Common myeloid progenitor, CD34-positive (primary cell): ENCODE data around the gene TENM4.
"Not testable (repeated sequence)": the region's sequence is repeated elsewhere in the genome, so short reads cannot be mapped to it uniquely, and the experiment has no call there.

ENCODE experiments used
- CTCF ChIA-PET: fragments of 350-600 bp; sonication (Branson Sonifier 250); formaldehyde crosslinking; loops from one replicate; lab custom pipeline; 2021; ENCODE audit warnings: antibody characterized with exemption; lab: Charles Lee
- POLR2A ChIA-PET: fragments of 350-600 bp; sonication (Branson Sonifier 250); formaldehyde crosslinking; loops from one replicate; lab custom pipeline; 2021; ENCODE audit warnings: antibody characterized with exemption; lab: Charles Lee
- DNase-seq, 3 donors: peaks; one replicate each; pipeline versions ENCODE4 v3.0.0 to v3.0.0-alpha.2; 2013
- H3K27ac ChIP-seq, 2 experiments: 1 replicate in 1 of 2; 2 replicates in 1 of 2; pipeline ENCODE4 v1.7.0; 2013; ENCODE audit warnings: inconsistent platforms in 2 of 2, low read length in 2 of 2, mild to moderate bottlenecking in 2 of 2, low read depth in 1 of 2, moderate library complexity in 1 of 2; ENCODE audit not compliant: severe bottlenecking in 2 of 2, insufficient read depth in 1 of 2, poor library complexity in 1 of 2
- H3K27me3 ChIP-seq, 5 experiments: replicated peaks in 2 of 5; 1 replicate in 3 of 5; 2 replicates in 2 of 5; pipeline versions ENCODE4 v1.6.1 to v1.7.0; 2013; ENCODE audit warnings: low read length in 4 of 5, mild to moderate bottlenecking in 2 of 5, moderate library complexity in 2 of 5, inconsistent platforms in 1 of 5; ENCODE audit not compliant: insufficient read depth in 5 of 5, control insufficient read depth in 4 of 5
- H3K36me3 ChIP-seq, 4 experiments: 1 replicate in 2 of 4; 2 replicates in 2 of 4; pipeline versions ENCODE4 v1.6.1 to v1.7.0; 2013; ENCODE audit warnings: low read length in 3 of 4, control low read depth in 1 of 4, mild to moderate bottlenecking in 1 of 4; ENCODE audit not compliant: control insufficient read depth in 4 of 4, insufficient read depth in 4 of 4
- H3K4me1 ChIP-seq, 4 experiments: 1 replicate in 3 of 4; 2 replicates in 1 of 4; pipeline versions ENCODE4 v1.6.1 to v1.7.1; 2013; ENCODE audit warnings: low read length in 3 of 4, mild to moderate bottlenecking in 3 of 4, control low read depth in 1 of 4, inconsistent platforms in 1 of 4, moderate library complexity in 1 of 4; ENCODE audit not compliant: control insufficient read depth in 4 of 4, insufficient read depth in 4 of 4; ENCODE audit errors: control extremely low read depth in 1 of 4
- H3K4me3 ChIP-seq, 7 experiments: 1 replicate in 4 of 7; 2 replicates in 3 of 7; pipeline versions ENCODE4 v1.5.1 to v1.7.0; 2013; ENCODE audit warnings: mild to moderate bottlenecking in 7 of 7, low read length in 6 of 7, moderate library complexity in 6 of 7, inconsistent platforms in 2 of 7, low read depth in 2 of 7, control low read depth in 1 of 7; ENCODE audit not compliant: insufficient read depth in 4 of 7, control insufficient read depth in 1 of 7; ENCODE audit errors: extremely low read depth in 1 of 7
- H3K9me3 ChIP-seq, 5 experiments: 1 replicate in 4 of 5; 2 replicates in 1 of 5; pipeline versions ENCODE4 v1.6.1 to v1.7.1; 2013; ENCODE audit warnings: low read length in 4 of 5, mild to moderate bottlenecking in 2 of 5, inconsistent platforms in 1 of 5, low read depth in 1 of 5, moderate library complexity in 1 of 5; ENCODE audit not compliant: control insufficient read depth in 4 of 5, insufficient read depth in 2 of 5; ENCODE audit errors: control extremely low read depth in 1 of 5
- WGBS: methylation state at CpG from one replicate; pipeline ENCODE4 v1.1.5; 2013; ENCODE audit not compliant: insufficient coverage; 5-methylcytosine and 5-hydroxymethylcytosine counted together

The TENM4 gene

DNA sequence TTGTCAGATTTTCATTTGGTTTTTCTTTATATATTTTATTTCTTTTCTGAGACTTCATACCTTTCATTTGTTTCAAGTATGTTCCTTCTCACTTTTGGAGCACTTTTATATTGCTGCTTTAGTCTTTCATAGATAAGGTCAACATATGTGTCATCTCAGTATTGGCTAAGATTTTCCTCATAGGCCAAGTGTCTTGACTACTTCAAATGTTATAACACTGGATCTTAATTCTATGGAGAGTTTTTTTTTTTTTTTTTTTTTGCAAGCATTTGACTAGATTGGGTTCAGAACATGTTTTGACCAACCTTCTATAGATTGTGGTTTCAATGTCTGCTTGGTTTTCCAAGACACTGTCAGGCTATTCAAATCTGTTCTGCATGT is 797.2 kb downstream of the TENM4 start:
- Histone ChIP-seq H3K4me1 (no peaks in the 10 kb centered on the region), H3K9me3 (no peaks in the 10 kb centered on the region), H3K27me3 (no peaks in the 10 kb centered on the region), H3K4me3 (no peak overlapping the region), H3K36me3 (no peaks in the 10 kb centered on the region), H3K27ac (no peak overlapping the region)
- ChIA-PET CTCF (interaction anchor here (3.3 to 5.5 kb wide), 4 partner anchors 15 to 848 kb away, joined by 32 to 85 read pairs (median 44); no protein-coding TSS in a partner anchor), POLR2A (no interaction called here)
- DNase-seq, result no peak

DNA sequence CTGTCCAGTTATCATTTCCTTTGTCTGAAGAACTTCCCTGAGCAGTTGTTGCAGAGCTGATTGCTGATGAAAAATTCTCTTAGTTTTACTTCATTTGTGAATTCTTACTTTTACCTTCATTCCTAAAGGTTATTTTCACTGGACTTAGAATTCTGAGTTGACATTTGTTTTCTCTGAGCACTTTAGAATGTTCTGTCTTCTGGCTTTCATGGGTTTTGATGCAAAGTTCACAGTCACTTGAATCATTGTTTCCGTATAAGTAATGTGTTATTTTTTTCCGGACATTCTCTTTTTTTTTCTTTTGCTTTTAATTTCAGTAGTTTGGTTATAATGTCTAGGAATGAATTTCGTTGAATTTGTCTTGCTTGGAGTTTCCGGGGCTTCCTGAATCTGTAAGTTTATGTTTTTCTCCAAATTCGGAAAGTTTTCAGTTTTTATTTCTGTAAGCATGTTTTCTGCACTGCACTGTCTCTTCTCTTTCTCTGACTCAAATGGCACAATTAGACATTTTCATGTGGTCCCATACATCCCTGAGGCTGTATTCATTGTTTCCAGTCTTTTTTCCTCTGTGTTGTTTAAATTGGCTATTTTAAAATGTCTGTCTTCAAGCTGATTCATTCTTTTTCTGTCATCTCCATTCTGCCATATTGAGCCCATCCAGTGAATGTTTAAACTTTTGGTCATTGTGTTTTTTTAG is 797.7 kb downstream of the TENM4 start:
- POLR2A ChIA-PET, result no interaction called here
- no peak overlapping the region for H3K4me3 ChIP-seq
- H3K36me3 ChIP-seq, result no peaks in the 10 kb centered on the region
- H3K27me3 ChIP-seq, result no peaks in the 10 kb centered on the region
- H3K4me1 ChIP-seq, result no peaks in the 10 kb centered on the region
- CTCF ChIA-PET, result interaction anchor here (1.4 to 3.6 kb wide), 2 partner anchors 72 to 457 kb away, joined by 4 to 32 read pairs; no protein-coding TSS in a partner anchor
- no peaks in the 10 kb centered on the region for H3K9me3 ChIP-seq
- no peak for DNase-seq
- 100% methylated on average over 2 of the region's 5 CpGs for WGBS
- H3K27ac ChIP-seq, result no peak overlapping the region

DNA sequence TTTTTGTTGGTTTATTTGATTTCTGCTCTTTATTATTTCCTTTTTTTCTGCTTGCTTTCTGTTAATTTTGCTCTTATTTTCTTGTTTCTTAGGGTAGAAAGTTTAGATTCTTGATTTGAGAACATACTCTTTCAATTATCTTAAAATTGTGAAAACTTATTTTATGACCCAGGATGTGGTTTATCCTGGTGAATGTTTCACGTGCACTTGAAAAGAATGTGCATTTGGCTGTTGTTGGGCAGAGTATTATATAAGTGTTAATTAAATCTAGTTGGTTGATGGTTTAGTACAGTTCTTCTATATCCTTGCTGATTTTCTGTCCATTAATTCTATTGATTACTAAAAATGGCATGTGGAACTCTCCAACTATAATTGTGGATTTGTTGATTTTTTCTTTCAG is 799.3 kb downstream of the TENM4 start:
- ChIA-PET POLR2A (no interaction called here), CTCF (interaction anchor here (1.4 kb wide), 1 partner anchor 74 kb away, joined by 4 read pairs; no protein-coding TSS in a partner anchor)
- no peaks in the 10 kb centered on the region for H3K36me3 ChIP-seq
- no peaks in the 10 kb centered on the region for H3K9me3 ChIP-seq
- H3K4me3 ChIP-seq, result no peak overlapping the region
- H3K4me1 ChIP-seq, result no peaks in the 10 kb centered on the region
- no peaks in the 10 kb centered on the region for H3K27me3 ChIP-seq
- no peak for DNase-seq
- H3K27ac ChIP-seq, result no peak overlapping the region
- WGBS, result no CpG with 5 or more reads among the region's 1 CpG

- no peak for DNase-seq
- Histone ChIP-seq H3K27ac (no peak overlapping the region), H3K9me3 (peaks cover 0 to 5% (median under 1%) of the 10 kb centered on the region in 5 experiments), H3K4me1 (no peaks in the 10 kb centered on the region), H3K4me3 (no peak overlapping the region), H3K27me3 (no peaks in the 10 kb centered on the region), H3K36me3 (no peaks in the 10 kb centered on the region)
- ChIA-PET CTCF (interaction anchor here (1.3 kb wide), 1 partner anchor 9 kb away, joined by 3 read pairs; no protein-coding TSS in a partner anchor), POLR2A (no interaction called here)
- 98% methylated on average over 19 of the region's 26 CpGs for WGBS
Observed at GRCh38 chr11:78638704-78639380, 802.0 kb downstream of the TENM4 start.

DNA sequence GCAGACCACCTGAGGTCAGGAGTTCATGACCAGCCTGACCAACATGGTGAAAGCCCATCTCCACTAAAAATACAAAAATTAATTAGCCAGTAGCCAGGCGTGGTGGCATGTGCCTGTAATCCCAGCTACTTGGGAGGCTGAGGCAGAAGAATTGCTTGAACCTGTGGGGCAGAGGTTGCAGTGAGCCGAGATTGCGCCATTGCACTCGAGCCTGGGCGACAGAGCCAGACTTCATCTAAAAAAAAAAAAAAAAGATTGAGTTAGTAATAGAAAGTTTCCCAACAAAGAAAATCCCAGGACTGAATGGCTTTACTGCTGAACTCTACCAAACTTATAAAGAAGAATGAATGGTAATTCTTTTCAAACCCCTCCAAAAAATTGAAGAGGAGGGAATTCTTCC is 803.3 kb downstream of the TENM4 start:
- H3K36me3 ChIP-seq, CTCF ChIA-PET, H3K4me1 ChIP-seq, DNase-seq, H3K27me3 ChIP-seq, H3K27ac ChIP-seq, H3K4me3 ChIP-seq, POLR2A ChIA-PET: not testable (repeated sequence)
- H3K9me3 ChIP-seq, result peaks cover 0 to 15% (median 6%) of the 10 kb centered on the region in 5 experiments
- WGBS, result 83% methylated on average over 1 of the region's 5 CpGs

GRCh38 chr11:78635814-78636506 is 804.9 kb downstream of the TENM4 start:
- ChIA-PET POLR2A (no interaction called here), CTCF (interaction anchor here (0.6 to 2.6 kb wide), 2 partner anchors 10 to 1519 kb away, joined by 3 to 12 read pairs; no protein-coding TSS in a partner anchor)
- DNase-seq, result no peak
- Histone ChIP-seq H3K4me3 (no peak overlapping the region), H3K27me3 (peaks cover 0 to 1% (median 0%) of the 10 kb centered on the region in 5 experiments), H3K27ac (no peak overlapping the region), H3K4me1 (no peaks in the 10 kb centered on the region), H3K36me3 (no peaks in the 10 kb centered on the region), H3K9me3 (peaks cover 0 to 19% (median 6%) of the 10 kb centered on the region in 5 experiments)
- no CpG with 5 or more reads among the region's 1 CpG for WGBS
